Stimulated activated naive B cell treated with anti-CD40 and anti-IgM and Interleukin-4, amounts not matched to agents 10 μg/mL and 1 μg/mL and 100 μg/mL, for 72 hours (primary cell): ENCODE results near the gene C6orf52.
"Not testable (repeated sequence)": the region's sequence is repeated elsewhere in the genome, so short reads cannot be mapped to it uniquely, and the experiment has no call there.

Experiments
- ATAC-seq, 2 donors: fragments of 150-1000 bp; cut with Tn5 transposase; replicated peaks; 2 replicates each; pipeline ENCODE4 v1.10.0; 2021; ENCODE audit warnings: moderate library complexity in 1 of 2
- DNase-seq: peaks from one replicate; pipeline ENCODE4 v3.0.0; 2021
- H3K27ac Mint-ChIP-seq: one replicate; pipeline ENCODE4 v1.8.0; 2022; ENCODE audit warnings: mild to moderate bottlenecking, mixed read lengths
- H3K27me3 Mint-ChIP-seq, 2 donors: one replicate each; pipeline ENCODE4 v1.8.0; 2022; ENCODE audit warnings: mixed read lengths in 2 of 2
- H3K36me3 Mint-ChIP-seq, 2 donors: one replicate each; pipeline ENCODE4 v1.8.0; 2022; ENCODE audit warnings: mixed read lengths in 2 of 2, mild to moderate bottlenecking in 1 of 2
- H3K4me1 Mint-ChIP-seq, 2 donors: one replicate each; pipeline ENCODE4 v1.8.0; 2022; ENCODE audit warnings: mixed read lengths in 2 of 2, mild to moderate bottlenecking in 1 of 2
- H3K4me3 Mint-ChIP-seq, 2 donors: one replicate each; pipeline ENCODE4 v1.8.0; 2022; ENCODE audit warnings: mild to moderate bottlenecking in 2 of 2, mixed read lengths in 2 of 2, moderate library complexity in 1 of 2
- H3K9me3 Mint-ChIP-seq, 2 donors: one replicate each; pipeline ENCODE4 v1.8.0; 2022; ENCODE audit warnings: mixed read lengths in 2 of 2, mild to moderate bottlenecking in 1 of 2

C6orf52 gene

GRCh38 chr6:10721850-10722569, 27.6 kb upstream of the C6orf52 start:
- peaks cover 22 to 45% of the 10 kb centered on the region in 2 donors for H3K4me1 Mint-ChIP-seq
- H3K4me3 Mint-ChIP-seq, result peak overlapping the region; percentile 92 to 94

GRCh38 chr6:10720960-10721849, 26.8 kb upstream of the C6orf52 start:
- ATAC-seq, H3K27me3 Mint-ChIP-seq, H3K9me3 Mint-ChIP-seq: not testable (repeated sequence)
- peak; percentile 22 for DNase-seq
- H3K4me1 Mint-ChIP-seq, result peaks cover 20 to 37% of the 10 kb centered on the region in 2 donors
- H3K4me3 Mint-ChIP-seq, result peak overlapping the region; percentile 92 to 94
- peaks cover 12 to 17% of the 10 kb centered on the region in 2 donors for H3K36me3 Mint-ChIP-seq
- peak overlapping the region; percentile 89 for H3K27ac Mint-ChIP-seq

More at GRCh38 chr6:10721850-10722569, 27.6 kb upstream of the C6orf52 start:
- Mint-ChIP-seq H3K9me3 (peaks cover 0 to 4% of the 10 kb centered on the region in 2 donors), H3K36me3 (peaks cover 12 to 25% of the 10 kb centered on the region in 2 donors), H3K27me3 (no peaks in the 10 kb centered on the region), H3K27ac (peak overlapping the region; percentile 96)
- ATAC-seq (no peak), DNase-seq (no peak)

- peaks cover 18 to 32% of the 10 kb centered on the region in 2 donors for H3K4me1 Mint-ChIP-seq
- no peaks in the 10 kb centered on the region for H3K27me3 Mint-ChIP-seq
- H3K27ac Mint-ChIP-seq, result peak overlapping the region; percentile 89
- H3K4me3 Mint-ChIP-seq, result peak overlapping the region; percentile 87 to 94
- peaks cover 8 to 11% of the 10 kb centered on the region in 2 donors for H3K36me3 Mint-ChIP-seq
- peak; percentile 59 for DNase-seq
- H3K9me3 Mint-ChIP-seq, result peaks cover 0 to 4% of the 10 kb centered on the region in 2 donors
- peak; percentile 37 to 51 for ATAC-seq
Measured at GRCh38 chr6:10720265-10720959, 26.0 kb upstream of the C6orf52 start.

- Mint-ChIP-seq H3K27me3 (no peaks in the 10 kb centered on the region), H3K4me1 (peaks cover 18 to 28% of the 10 kb centered on the region in 2 donors), H3K4me3 (peak overlapping the region; percentile 87 to 94), H3K9me3 (peaks cover 0 to 4% of the 10 kb centered on the region in 2 donors), H3K36me3 (peaks cover 8% of the 10 kb centered on the region in 2 donors), H3K27ac (peak overlapping the region; percentile 89)
- no peak for ATAC-seq
- no peak for DNase-seq
Measured at GRCh38 chr6:10719964-10720264, 25.5 kb upstream of the C6orf52 start.

- Mint-ChIP-seq H3K27me3 (no peaks in the 10 kb centered on the region), H3K36me3 (peaks cover 8% of the 10 kb centered on the region in 2 donors), H3K4me3 (peak overlapping the region; percentile 87 to 94), H3K9me3 (peaks cover 0 to 4% of the 10 kb centered on the region in 2 donors), H3K27ac (peak overlapping the region; percentile 75), H3K4me1 (peaks cover 18 to 28% of the 10 kb centered on the region in 2 donors)
- peak; percentile 46 for DNase-seq
- peak in 1 of 2 donors; percentile 15 for ATAC-seq
Measured at GRCh38 chr6:10719296-10719963, 25.0 kb upstream of the C6orf52 start.

- DNase-seq (no peak), ATAC-seq (no peak)
- peak overlapping the region in 1 of 2 donors; percentile 20 for H3K4me3 Mint-ChIP-seq
- no peaks in the 10 kb centered on the region for H3K9me3 Mint-ChIP-seq
- H3K4me1 Mint-ChIP-seq, result peaks cover 0 to 1% of the 10 kb centered on the region in 2 donors
- H3K27ac Mint-ChIP-seq, result peak overlapping the region; percentile 68
- H3K27me3 Mint-ChIP-seq, result no peaks in the 10 kb centered on the region
- H3K36me3 Mint-ChIP-seq, result peaks cover 5 to 14% of the 10 kb centered on the region in 2 donors
Measured at GRCh38 chr6:10713962-10714361, 19.5 kb upstream of the C6orf52 start.

GRCh38 chr6:10696655-10697054, 2.2 kb upstream of the C6orf52 start:
- H3K27me3 Mint-ChIP-seq, result no peaks in the 10 kb centered on the region
- no peak for DNase-seq
- no peak for ATAC-seq
- peak overlapping the region; percentile 32 to 97 for H3K4me3 Mint-ChIP-seq
- peaks cover 27 to 61% of the 10 kb centered on the region in 2 donors for H3K4me1 Mint-ChIP-seq
- H3K27ac Mint-ChIP-seq, result no peak overlapping the region
- peaks cover 30 to 51% of the 10 kb centered on the region in 2 donors for H3K36me3 Mint-ChIP-seq
- no peaks in the 10 kb centered on the region for H3K9me3 Mint-ChIP-seq

GRCh38 chr6:10695086-10695657, 756 bp upstream of the C6orf52 start:
- peak overlapping the region; percentile 99 for H3K27ac Mint-ChIP-seq
- no peak for ATAC-seq
- H3K9me3 Mint-ChIP-seq, result no peaks in the 10 kb centered on the region
- H3K4me1 Mint-ChIP-seq, result peaks cover 20 to 47% of the 10 kb centered on the region in 2 donors
- H3K36me3 Mint-ChIP-seq, result peaks cover 19 to 37% of the 10 kb centered on the region in 2 donors
- H3K27me3 Mint-ChIP-seq, result no peaks in the 10 kb centered on the region
- peak overlapping the region; percentile 89 to 97 for H3K4me3 Mint-ChIP-seq
- DNase-seq, result no peak

GRCh38 chr6:10692965-10693538, 1.4 kb downstream of the C6orf52 start:
- no peak for ATAC-seq

GRCh38 chr6:10690651-10691445, 3.6 kb downstream of the C6orf52 start:
- H3K4me3 Mint-ChIP-seq, result no peak overlapping the region

More at GRCh38 chr6:10692965-10693538, 1.4 kb downstream of the C6orf52 start:
- peak overlapping the region; percentile 34 for H3K27ac Mint-ChIP-seq
- peaks cover 14 to 34% of the 10 kb centered on the region in 2 donors for H3K4me1 Mint-ChIP-seq
- H3K4me3 Mint-ChIP-seq, result peak overlapping the region; percentile 89 to 97
- no peaks in the 10 kb centered on the region for H3K9me3 Mint-ChIP-seq
- H3K36me3 Mint-ChIP-seq, result peaks cover 9 to 21% of the 10 kb centered on the region in 2 donors
- H3K27me3 Mint-ChIP-seq, result no peaks in the 10 kb centered on the region
- DNase-seq, result no peak

GRCh38 chr6:10687582-10687981, 6.8 kb downstream of the C6orf52 start:
- Mint-ChIP-seq H3K4me1 (peaks cover 8 to 26% of the 10 kb centered on the region in 2 donors), H3K36me3 (peaks cover 0 to 3% of the 10 kb centered on the region in 2 donors), H3K27me3 (peaks cover 0 to 8% of the 10 kb centered on the region in 2 donors), H3K4me3 (no peak overlapping the region), H3K27ac (no peak overlapping the region), H3K9me3 (no peaks in the 10 kb centered on the region)
- ATAC-seq, result no peak
- DNase-seq, result no peak

More at GRCh38 chr6:10690651-10691445, 3.6 kb downstream of the C6orf52 start:
- Mint-ChIP-seq H3K36me3 (peaks cover 5 to 12% of the 10 kb centered on the region in 2 donors), H3K27me3 (no peaks in the 10 kb centered on the region), H3K27ac (no peak overlapping the region), H3K4me1 (peaks cover 8 to 23% of the 10 kb centered on the region in 2 donors), H3K9me3 (no peaks in the 10 kb centered on the region)
- DNase-seq (no peak), ATAC-seq (no peak)

- H3K9me3 Mint-ChIP-seq, result no peaks in the 10 kb centered on the region
- peaks cover 0 to 8% of the 10 kb centered on the region in 2 donors for H3K27me3 Mint-ChIP-seq
- peaks cover 0 to 3% of the 10 kb centered on the region in 2 donors for H3K36me3 Mint-ChIP-seq
- no peak for DNase-seq
- no peak for ATAC-seq
- H3K4me3 Mint-ChIP-seq, result no peak overlapping the region
- H3K27ac Mint-ChIP-seq, result no peak overlapping the region
- peaks cover 8 to 28% of the 10 kb centered on the region in 2 donors for H3K4me1 Mint-ChIP-seq
Measured at GRCh38 chr6:10686901-10687300, 7.5 kb downstream of the C6orf52 start.
